GM11168 (cell line): Measurements from ENCODE around the gene SORCS2.
"Not testable (repeated sequence)": the region's sequence is repeated elsewhere in the genome, so short reads cannot be mapped to it uniquely, and the experiment has no call there.

Source experiments
- in situ Hi-C: fragments of 300-500 bp; cut with MboI; formaldehyde crosslinking; loops from one replicate; pipeline ENCODE4 v1.12.0; 2022; ENCODE audit warnings: low sequenced_read_pairs; ENCODE audit not compliant: unreplicated experiment

Gene SORCS2

GRCh38 chr4:7600247-7600646 is 407.9 kb downstream of the SORCS2 start:
- in situ Hi-C loops, result no loop called here

- in situ Hi-C loops, result not testable (repeated sequence)
Measured at GRCh38 chr4:7602166-7602565, 409.8 kb downstream of the SORCS2 start.

- in situ Hi-C loops, result no loop called here
Measured at GRCh38 chr4:7607156-7607910, 415.0 kb downstream of the SORCS2 start.

- in situ Hi-C loops, result no loop called here
Measured at GRCh38 chr4:7608046-7608445, 415.7 kb downstream of the SORCS2 start.

GRCh38 chr4:7609316-7609715 is 417.0 kb downstream of the SORCS2 start:
- in situ Hi-C loops, result no loop called here

- in situ Hi-C loops, result no loop called here
Measured at GRCh38 chr4:7610022-7610670, 417.8 kb downstream of the SORCS2 start.

- in situ Hi-C loops, result no loop called here
Measured at GRCh38 chr4:7610841-7611240, 418.5 kb downstream of the SORCS2 start.

GRCh38 chr4:7612311-7612897 is 420.1 kb downstream of the SORCS2 start:
- in situ Hi-C loops, result no loop called here

GRCh38 chr4:7614350-7614949 is 422.1 kb downstream of the SORCS2 start:
- in situ Hi-C loops, result no loop called here

GRCh38 chr4:7616193-7616592 is 423.9 kb downstream of the SORCS2 start:
- in situ Hi-C loops, result no loop called here

- in situ Hi-C loops, result no loop called here
Measured at GRCh38 chr4:7618361-7618760, 426.0 kb downstream of the SORCS2 start.

GRCh38 chr4:7620086-7620813 is 427.9 kb downstream of the SORCS2 start:
- in situ Hi-C loops, result no loop called here

- in situ Hi-C loops, result no loop called here
Measured at GRCh38 chr4:7620814-7621176, 428.5 kb downstream of the SORCS2 start.

GRCh38 chr4:7621252-7622035 is 429.1 kb downstream of the SORCS2 start:
- in situ Hi-C loops, result no loop called here

- in situ Hi-C loops, result no loop called here
Measured at GRCh38 chr4:7622371-7622770, 430.0 kb downstream of the SORCS2 start.

- in situ Hi-C loops, result no loop called here
Measured at GRCh38 chr4:7623468-7623867, 431.1 kb downstream of the SORCS2 start.

GRCh38 chr4:7624396-7624980 is 432.1 kb downstream of the SORCS2 start:
- in situ Hi-C loops, result no loop called here

- in situ Hi-C loops, result no loop called here
Measured at GRCh38 chr4:7625071-7625470, 432.7 kb downstream of the SORCS2 start.

- in situ Hi-C loops, result no loop called here
Measured at GRCh38 chr4:7626531-7626930, 434.2 kb downstream of the SORCS2 start.
